Sigmoid colon (tissue), 7 donors: ENCODE data around the gene GHRH. TPM values are rescaled to one million over a fixed set of nuclear protein-coding genes. Genes with fewer than 3 reads are reported as not detected.

ENCODE experiments used
- DNase-seq: peaks from one replicate; pipeline ENCODE4 v3.0.0-alpha.2; 2019
- H3K27ac ChIP-seq, 4 donors: fragments of 200-600 bp; sonication (generic); one replicate each; pipeline ENCODE4 v1.5.1; 2016 to 2019; ENCODE audit warnings: mild to moderate bottlenecking in 1 of 4
- H3K27me3 ChIP-seq, 3 donors: fragments of 200-600 bp; sonication (generic); one replicate each; pipeline ENCODE4 v1.5.1; 2019; ENCODE audit warnings: mild to moderate bottlenecking in 1 of 3
- H3K36me3 ChIP-seq, 4 donors: fragments of 200-600 bp; sonication (generic); one replicate each; pipeline ENCODE4 v1.5.1; 2016 to 2019
- H3K4me1 ChIP-seq, 4 donors: fragments of 200-600 bp; sonication (generic); one replicate each; pipeline ENCODE4 v1.5.1; 2017 to 2019
- H3K4me3 ChIP-seq, 4 donors: fragments of 200-600 bp; sonication (generic); one replicate each; pipeline ENCODE4 v1.5.1; 2017 to 2019; ENCODE audit warnings: mild to moderate bottlenecking in 2 of 4, moderate library complexity in 1 of 4
- H3K9me3 ChIP-seq, 4 donors: fragments of 200-600 bp in 3 of 4; sonication (generic) in 3 of 4; one replicate each; pipeline versions ENCODE4 v1.5.1 to v1.6.1; 2013 to 2019
- CTCF ChIP-seq, 4 experiments: fragments of 450-650 bp in 3 of 4; fragments of 200-600 bp in 1 of 4; IDR thresholded peaks; one replicate each; pipeline ENCODE4 v1.5.1; 2016 to 2019; ENCODE audit warnings: antibody characterized with exemption in 4 of 4, mild to moderate bottlenecking in 3 of 4, moderate library complexity in 2 of 4
- EP300 ChIP-seq, 4 donors: sonication (generic); formaldehyde crosslinking; IDR thresholded peaks; one replicate each; pipeline ENCODE4 v1.6.1; 2017; ENCODE audit warnings: antibody characterized with exemption in 4 of 4
- POLR2A ChIP-seq, 2 donors: fragments of 450-650 bp; IDR thresholded peaks; one replicate each; pipeline ENCODE4 v1.6.1; 2016; ENCODE audit warnings: antibody characterized with exemption in 2 of 2, mild to moderate bottlenecking in 2 of 2, moderate library complexity in 2 of 2
- POLR2AphosphoS5 ChIP-seq, 4 donors: sonication (generic); formaldehyde crosslinking; IDR thresholded peaks; one replicate each; pipeline ENCODE4 v1.6.1; 2017; ENCODE audit warnings: antibody characterized with exemption in 4 of 4
- WGBS, 2 donors: extraction: QIAGEN DNeasy Blood & Tissue Kit; methylation state at CpG; one replicate each; pipeline ENCODE4 v1.1.7; 2013; 5-methylcytosine and 5-hydroxymethylcytosine counted together
- intact Hi-C: fragments of 100-400 bp; cut with DNase I; formaldehyde crosslinking; loops from one replicate; pipeline ENCODE4 v1.15.1; 2023
- polyA plus RNA-seq, 3 donors: library from polyadenylated mRNA; stranded (reverse); fragments of 200-250 nt; gene quantifications; one replicate each; pipeline ENCODE4 v1.2.3, GENCODE V29; 2013
- total RNA-seq, 4 donors: library from RNA; depleted of rRNA; stranded (reverse); fragments of >200 nt; gene quantifications; one replicate each; pipeline ENCODE4 v1.1.0, GENCODE V29; 2016
- donor health status: healthy with polysubstance abuse.
- donor health status: Bipolar disorder and iron deficiency.
- donor health status: healthy.

Gene GHRH
- total and polyA plus RNA-seq, 7 donors, result not detected

GRCh38 chr20:37209661-37210314 lies 51.8 kb downstream of the GHRH start:
- intact Hi-C loops, result loop anchor here (10.0 kb wide), 1 partner anchor 175 kb away; no protein-coding TSS in a partner anchor
- 66 to 90% methylated on average over 6 of the region's 6 CpGs for WGBS, 2 donors
- H3K27me3 ChIP-seq, result no peaks in the 10 kb centered on the region
- H3K27ac ChIP-seq, result no peak overlapping the region
- no peak overlapping the region for H3K4me3 ChIP-seq
- H3K9me3 ChIP-seq, result no peaks in the 10 kb centered on the region
- TF ChIP-seq EP300 (IDR thresholded peaks at IDR 0.05), result no peak
- no peak for TF ChIP-seq CTCF (IDR thresholded peaks at IDR 0.05)
- TF ChIP-seq POLR2A (IDR thresholded peaks at IDR 0.05), result no peak
- no peak for TF ChIP-seq POLR2AphosphoS5 (IDR thresholded peaks at IDR 0.05)
- peaks cover 10 to 100% (median 52%) of the 10 kb centered on the region in 4 donors for H3K36me3 ChIP-seq
- no peak for DNase-seq
- peaks cover 0 to 6% (median 0%) of the 10 kb centered on the region in 4 donors for H3K4me1 ChIP-seq

- H3K9me3 ChIP-seq, result no peaks in the 10 kb centered on the region
- no peak overlapping the region for H3K4me3 ChIP-seq
- H3K36me3 ChIP-seq, result peaks cover 13 to 100% (median 53%) of the 10 kb centered on the region in 4 donors
- intact Hi-C loops, result loop anchor here (10.0 kb wide), 1 partner anchor 176 kb away; no protein-coding TSS in a partner anchor
- peaks cover 0 to 6% (median 0%) of the 10 kb centered on the region in 4 donors for H3K4me1 ChIP-seq
- no peak overlapping the region for H3K27ac ChIP-seq
- no peak for TF ChIP-seq EP300 (IDR thresholded peaks at IDR 0.05)
- no peaks in the 10 kb centered on the region for H3K27me3 ChIP-seq
- 98 to 99% methylated on average over 3 of the region's 3 CpGs for WGBS, 2 donors
- no peak for DNase-seq
Measured at GRCh38 chr20:37209193-37209592, 52.4 kb downstream of the GHRH start.

- intact Hi-C loops, result loop anchor here (10.0 kb wide), 1 partner anchor 178 kb away; no protein-coding TSS in a partner anchor
- peaks cover 18 to 88% (median 54%) of the 10 kb centered on the region in 4 donors for H3K36me3 ChIP-seq
- DNase-seq, result no peak
- H3K27me3 ChIP-seq, result no peaks in the 10 kb centered on the region
- 98% methylated on average over 11 of the region's 11 CpGs for WGBS, 2 donors
- H3K27ac ChIP-seq, result no peak overlapping the region
- H3K9me3 ChIP-seq, result no peaks in the 10 kb centered on the region
- TF ChIP-seq EP300 (IDR thresholded peaks at IDR 0.05) (no peak), CTCF (IDR thresholded peaks at IDR 0.05) (no peak), POLR2A (IDR thresholded peaks at IDR 0.05) (no peak), POLR2AphosphoS5 (IDR thresholded peaks at IDR 0.05) (no peak)
- peaks cover 0 to 7% (median 4%) of the 10 kb centered on the region in 4 donors for H3K4me1 ChIP-seq
- H3K4me3 ChIP-seq, result no peak overlapping the region
Measured at GRCh38 chr20:37207171-37207570, 54.4 kb downstream of the GHRH start.

- Histone ChIP-seq H3K27me3 (no peaks in the 10 kb centered on the region), H3K4me1 (peaks cover 0 to 14% (median 7%) of the 10 kb centered on the region in 4 donors), H3K9me3 (no peaks in the 10 kb centered on the region), H3K27ac (no peak overlapping the region), H3K36me3 (peaks cover 18 to 84% (median 48%) of the 10 kb centered on the region in 4 donors), H3K4me3 (no peak overlapping the region)
- intact Hi-C loops, result loop anchor here (10.0 kb wide), 1 partner anchor 179 kb away; no protein-coding TSS in a partner anchor
- 73 to 85% methylated on average over 2 of the region's 2 CpGs for WGBS, 2 donors
- TF ChIP-seq EP300 (IDR thresholded peaks at IDR 0.05) (no peak), POLR2AphosphoS5 (IDR thresholded peaks at IDR 0.05) (no peak), POLR2A (IDR thresholded peaks at IDR 0.05) (no peak), CTCF (IDR thresholded peaks at IDR 0.05) (no peak)
- DNase-seq, result no peak
Measured at GRCh38 chr20:37205794-37206193, 55.8 kb downstream of the GHRH start.

- Histone ChIP-seq H3K27me3 (no peaks in the 10 kb centered on the region), H3K27ac (no peak overlapping the region), H3K36me3 (peaks cover 18 to 84% (median 46%) of the 10 kb centered on the region in 4 donors), H3K9me3 (no peaks in the 10 kb centered on the region), H3K4me1 (peaks cover 0 to 14% (median 7%) of the 10 kb centered on the region in 4 donors), H3K4me3 (no peak overlapping the region)
- no peak for DNase-seq
- WGBS, 2 donors, result 81 to 88% methylated on average over 6 of the region's 6 CpGs
- intact Hi-C loops, result loop anchor here (10.0 kb wide), 1 partner anchor 180 kb away; no protein-coding TSS in a partner anchor
- TF ChIP-seq EP300 (IDR thresholded peaks at IDR 0.05), result no peak
- TF ChIP-seq POLR2A (IDR thresholded peaks at IDR 0.05), result no peak
- no peak for TF ChIP-seq CTCF (IDR thresholded peaks at IDR 0.05)
- no peak for TF ChIP-seq POLR2AphosphoS5 (IDR thresholded peaks at IDR 0.05)
Measured at GRCh38 chr20:37205130-37205529, 56.5 kb downstream of the GHRH start.
